Lower lobe of right lung (tissue), 2 donors: ENCODE results near the gene PAQR4. TPM values are rescaled to one million over a fixed set of nuclear protein-coding genes. Genes with fewer than 3 reads are reported as not detected.

Source experiments
- ATAC-seq, 2 donors: fragments of 200-7000 bp; cut with Tn5 transposase; one replicate each; pipeline ENCODE4 v1.9.1; 2020 to 2022; ENCODE audit warnings: mild to moderate bottlenecking in 2 of 2, moderate library complexity in 2 of 2
- DNase-seq: peaks from one replicate; pipeline ENCODE4 v3.0.0-alpha.2; 2020
- H3K27ac ChIP-seq: fragments of 200-600 bp; one replicate; pipeline ENCODE4 v1.8.0; 2022
- H3K27me3 ChIP-seq: fragments of 200-600 bp; one replicate; pipeline ENCODE4 v1.8.0; 2022; ENCODE audit warnings: low read depth
- H3K36me3 ChIP-seq: fragments of 200-600 bp; one replicate; pipeline ENCODE4 v1.8.0; 2022; ENCODE audit warnings: mild to moderate bottlenecking
- H3K4me1 ChIP-seq: fragments of 200-600 bp; one replicate; pipeline ENCODE4 v1.8.0; 2022
- H3K4me3 ChIP-seq: fragments of 200-600 bp; one replicate; pipeline ENCODE4 v1.8.0; 2022; ENCODE audit warnings: mild to moderate bottlenecking
- H3K9me3 ChIP-seq: fragments of 200-600 bp; one replicate; pipeline ENCODE4 v1.8.0; 2022
- intact Hi-C: fragments of 100-400 bp; cut with DNase I; formaldehyde crosslinking; loops from one replicate; pipeline ENCODE4 v1.11.0; 2022
- total RNA-seq: library from RNA; stranded (reverse); fragmentation: NEBNext Ultra II Directional; extraction: Animal tissue kit (Norgen Biotek cat#: 25700); gene quantifications from one replicate; pipeline ENCODE4 v1.2.1, GENCODE V29; 2021
- TF ChIP-seq, protein P1 (sequence below): fragments of 200-600 bp; IDR thresholded peaks from one replicate; pipeline ENCODE4 v1.8.0; 2022; ENCODE audit warnings: antibody characterized with exemption, mild to moderate bottlenecking
- donor health status: DM: no; HTN: yes; CAD: no; lungs with severe emphysema.

PAQR4 gene
- total RNA-seq, 1 donor from 2014 or later: 10.8 TPM

DNA sequence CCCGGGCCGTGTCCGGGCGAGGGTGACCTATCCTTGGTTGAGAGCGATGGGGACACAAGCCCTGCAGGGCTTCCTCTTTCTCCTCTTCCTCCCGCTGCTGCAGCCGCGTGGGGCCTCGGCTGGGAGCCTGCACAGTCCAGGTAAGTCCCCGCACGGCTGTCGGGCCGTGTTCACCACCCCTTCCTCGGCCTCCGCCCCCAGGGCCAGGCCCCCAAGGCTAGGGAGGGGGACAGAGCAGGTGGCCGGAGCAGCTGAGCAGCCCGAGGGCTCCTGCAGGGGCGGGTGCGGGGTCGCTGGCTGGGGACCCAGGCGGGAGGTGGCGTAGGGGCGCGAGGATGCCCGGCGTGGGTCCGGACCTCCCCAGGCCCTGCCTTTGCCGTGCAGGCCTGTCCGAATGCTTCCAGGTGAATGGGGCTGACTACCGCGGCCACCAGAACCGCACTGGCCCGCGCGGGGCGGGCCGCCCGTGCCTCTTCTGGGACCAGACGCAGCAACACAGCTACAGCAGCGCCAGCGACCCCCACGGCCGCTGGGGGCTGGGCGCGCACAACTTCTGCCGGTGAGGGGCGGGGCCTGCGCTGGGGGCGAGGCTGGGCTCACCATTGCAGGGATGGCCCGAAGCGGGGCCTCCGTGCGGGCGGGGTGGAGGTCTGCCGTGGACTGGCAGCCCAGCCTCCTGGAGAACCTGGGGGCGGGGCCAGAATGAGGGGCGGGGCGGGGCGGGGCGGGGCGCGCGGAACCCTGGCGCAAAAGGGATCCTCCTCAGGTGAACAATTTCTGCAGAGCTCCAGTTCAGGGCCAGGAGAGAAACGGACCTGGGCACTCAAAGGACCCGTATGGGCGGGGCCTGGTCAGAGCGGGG lies 4.4 kb upstream of the PAQR4 start:
- Histone ChIP-seq H3K36me3 (no peaks in the 10 kb centered on the region), H3K4me1 (peaks cover 56% of the 10 kb centered on the region), H3K9me3 (no peaks in the 10 kb centered on the region), H3K4me3 (peak overlapping the region; percentile 43), H3K27me3 (peaks cover 73% of the 10 kb centered on the region), H3K27ac (no peak overlapping the region)
- TF ChIP-seq, protein P1, sequence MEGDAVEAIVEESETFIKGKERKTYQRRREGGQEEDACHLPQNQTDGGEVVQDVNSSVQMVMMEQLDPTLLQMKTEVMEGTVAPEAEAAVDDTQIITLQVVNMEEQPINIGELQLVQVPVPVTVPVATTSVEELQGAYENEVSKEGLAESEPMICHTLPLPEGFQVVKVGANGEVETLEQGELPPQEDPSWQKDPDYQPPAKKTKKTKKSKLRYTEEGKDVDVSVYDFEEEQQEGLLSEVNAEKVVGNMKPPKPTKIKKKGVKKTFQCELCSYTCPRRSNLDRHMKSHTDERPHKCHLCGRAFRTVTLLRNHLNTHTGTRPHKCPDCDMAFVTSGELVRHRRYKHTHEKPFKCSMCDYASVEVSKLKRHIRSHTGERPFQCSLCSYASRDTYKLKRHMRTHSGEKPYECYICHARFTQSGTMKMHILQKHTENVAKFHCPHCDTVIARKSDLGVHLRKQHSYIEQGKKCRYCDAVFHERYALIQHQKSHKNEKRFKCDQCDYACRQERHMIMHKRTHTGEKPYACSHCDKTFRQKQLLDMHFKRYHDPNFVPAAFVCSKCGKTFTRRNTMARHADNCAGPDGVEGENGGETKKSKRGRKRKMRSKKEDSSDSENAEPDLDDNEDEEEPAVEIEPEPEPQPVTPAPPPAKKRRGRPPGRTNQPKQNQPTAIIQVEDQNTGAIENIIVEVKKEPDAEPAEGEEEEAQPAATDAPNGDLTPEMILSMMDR: no peak
- DNase-seq (peak; percentile 57), ATAC-seq (no peak)
- intact Hi-C loops: no loop called here

DNA sequence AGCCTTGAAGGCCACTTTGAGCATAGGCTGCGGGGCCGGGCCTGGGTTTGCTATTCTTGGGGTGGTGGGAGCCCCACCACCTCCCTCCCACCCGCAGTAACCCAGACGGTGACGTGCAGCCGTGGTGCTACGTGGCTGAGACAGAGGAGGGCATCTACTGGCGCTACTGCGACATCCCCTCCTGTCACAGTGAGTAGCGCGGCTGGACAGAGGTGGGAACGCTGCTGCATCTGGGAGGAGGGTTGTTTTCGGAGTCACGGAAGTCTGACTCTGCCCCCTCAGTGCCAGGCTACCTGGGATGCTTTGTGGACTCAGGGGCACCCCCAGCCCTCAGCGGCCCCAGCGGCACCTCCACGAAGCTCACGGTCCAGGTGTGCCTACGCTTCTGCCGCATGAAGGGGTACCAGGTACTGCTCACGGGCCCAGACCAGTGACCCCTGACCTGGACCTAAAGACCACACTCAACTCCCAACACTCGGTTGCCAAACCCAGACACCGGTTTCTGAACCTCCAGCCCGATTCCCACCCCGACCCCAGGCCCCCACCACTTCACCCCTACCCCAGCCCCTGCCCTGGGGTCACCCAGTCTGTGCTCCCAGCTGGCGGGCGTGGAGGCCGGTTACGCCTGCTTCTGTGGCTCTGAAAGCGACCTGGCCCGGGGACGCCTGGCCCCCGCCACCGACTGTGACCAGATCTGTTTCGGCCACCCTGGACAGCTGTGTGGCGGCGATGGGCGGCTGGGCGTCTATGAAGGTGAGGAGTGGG lies 2.9 kb upstream of the PAQR4 start:
- H3K4me3 ChIP-seq: peak overlapping the region; percentile 43
- DNase-seq: peak; percentile 34

DNA sequence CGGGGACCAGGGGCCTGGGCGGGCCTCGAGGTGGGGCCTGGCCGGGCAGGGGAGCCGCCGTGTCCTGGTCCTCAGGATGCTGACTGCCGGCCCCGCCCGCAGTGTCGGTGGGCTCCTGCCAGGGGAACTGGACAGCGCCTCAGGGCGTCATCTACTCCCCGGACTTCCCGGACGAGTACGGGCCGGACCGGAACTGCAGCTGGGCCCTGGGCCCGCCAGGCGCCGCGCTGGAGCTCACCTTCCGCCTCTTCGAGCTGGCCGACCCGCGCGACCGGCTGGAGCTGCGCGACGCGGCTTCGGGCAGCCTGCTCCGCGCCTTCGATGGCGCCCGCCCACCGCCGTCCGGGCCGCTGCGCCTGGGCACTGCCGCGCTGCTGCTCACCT lies 2.3 kb upstream of the PAQR4 start:
- ATAC-seq: no peak

More for the DNA sequence above, 2.9 kb upstream of the PAQR4 start:
- ATAC-seq: no peak
- TF ChIP-seq, protein P1: no peak
- no peak overlapping the region for H3K27ac ChIP-seq
- H3K9me3 ChIP-seq: no peaks in the 10 kb centered on the region
- intact Hi-C loops: no loop called here
- no peaks in the 10 kb centered on the region for H3K36me3 ChIP-seq
- H3K4me1 ChIP-seq: peaks cover 69% of the 10 kb centered on the region
- peaks cover 71% of the 10 kb centered on the region for H3K27me3 ChIP-seq

DNA sequence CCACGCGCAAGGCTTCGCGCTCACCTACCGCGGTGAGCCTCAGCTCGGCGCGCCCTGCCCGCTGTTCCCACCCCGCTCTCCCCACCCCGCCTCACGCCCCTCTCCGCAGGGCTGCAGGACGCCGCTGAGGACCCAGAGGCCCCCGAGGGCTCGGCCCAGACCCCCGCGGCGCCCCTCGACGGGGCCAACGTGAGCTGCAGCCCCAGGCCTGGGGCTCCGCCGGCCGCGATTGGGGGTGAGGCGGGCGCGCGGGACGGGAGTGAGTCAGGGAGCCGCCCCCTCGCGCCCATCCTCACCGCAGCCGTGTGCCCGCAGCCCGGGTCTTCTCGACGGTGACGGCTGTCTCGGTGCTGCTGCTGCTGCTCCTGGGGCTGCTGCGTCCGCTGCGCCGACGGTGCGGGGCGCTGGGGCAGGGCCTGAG lies 1.9 kb upstream of the PAQR4 start:
- TF ChIP-seq, protein P1: no peak
- intact Hi-C loops: no loop called here
- DNase-seq (no peak), ATAC-seq (no peak)
- no peak overlapping the region for H3K27ac ChIP-seq
- H3K4me3 ChIP-seq: peak overlapping the region; percentile 43
- no peaks in the 10 kb centered on the region for H3K9me3 ChIP-seq
- H3K27me3 ChIP-seq: peaks cover 61% of the 10 kb centered on the region
- no peaks in the 10 kb centered on the region for H3K36me3 ChIP-seq
- peaks cover 69% of the 10 kb centered on the region for H3K4me1 ChIP-seq

More for the DNA sequence above, 2.3 kb upstream of the PAQR4 start:
- peak overlapping the region; percentile 43 for H3K4me3 ChIP-seq
- peaks cover 65% of the 10 kb centered on the region for H3K27me3 ChIP-seq
- no peaks in the 10 kb centered on the region for H3K36me3 ChIP-seq
- no peaks in the 10 kb centered on the region for H3K9me3 ChIP-seq
- intact Hi-C loops: no loop called here
- TF ChIP-seq, protein P1: peak; percentile 21
- H3K4me1 ChIP-seq: peaks cover 69% of the 10 kb centered on the region
- H3K27ac ChIP-seq: no peak overlapping the region
- peak; percentile 66 for DNase-seq

DNA sequence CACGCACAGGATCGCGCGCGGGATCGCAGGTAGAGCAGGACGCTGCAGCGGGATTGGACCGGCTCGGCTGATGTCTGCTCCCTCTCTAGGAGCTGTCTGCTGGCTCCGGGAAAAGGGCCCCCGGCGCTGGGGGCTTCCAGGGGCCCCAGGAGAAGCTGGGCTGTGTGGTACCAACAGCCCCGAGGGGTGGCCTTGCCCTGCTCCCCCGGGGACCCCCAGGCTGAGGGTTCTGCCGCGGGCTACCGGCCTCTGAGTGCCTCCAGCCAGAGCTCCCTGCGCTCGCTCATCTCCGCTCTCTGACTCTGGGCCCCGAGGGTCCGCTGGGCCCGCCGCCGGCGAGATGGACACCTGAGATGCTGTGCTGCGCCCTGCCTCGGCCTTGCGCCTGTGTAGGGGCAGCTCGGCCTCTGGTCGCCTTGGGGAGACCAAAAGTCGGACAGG lies 1.4 kb upstream of the PAQR4 start:
- Histone ChIP-seq H3K27me3 (peaks cover 56% of the 10 kb centered on the region), H3K4me1 (peaks cover 69% of the 10 kb centered on the region), H3K36me3 (no peaks in the 10 kb centered on the region), H3K4me3 (no peak overlapping the region), H3K27ac (no peak overlapping the region), H3K9me3 (no peaks in the 10 kb centered on the region)
- ATAC-seq: no peak
- TF ChIP-seq, protein P1: no peak
- intact Hi-C loops: no loop called here
- no peak for DNase-seq
